HG03565 (cell line): Measurements from ENCODE around the gene CD164L2.
"Not testable (repeated sequence)": the region's sequence is repeated elsewhere in the genome, so short reads cannot be mapped to it uniquely, and the experiment has no call there.

Experiments
- ATAC-seq: cut with Tn5 transposase; IDR thresholded peaks from one replicate; pipeline ENCODE4 v1.9.1; 2021; ENCODE audit warnings: mild to moderate bottlenecking, moderate library complexity; ENCODE audit not compliant: unreplicated experiment

The CD164L2 gene

GRCh38 chr1:27405598-27406361, 22.6 kb upstream of the CD164L2 start:
- not testable (repeated sequence) for ATAC-seq

- ATAC-seq = no peak
These were observed 21.9 kb upstream of the CD164L2 start for GRCh38 chr1:27405074-27405473.

GRCh38 chr1:27403931-27404330, 20.8 kb upstream of the CD164L2 start:
- no peak for ATAC-seq

- no peak for ATAC-seq
These were observed 20.1 kb upstream of the CD164L2 start for GRCh38 chr1:27403065-27403726.

GRCh38 chr1:27402349-27402754, 19.2 kb upstream of the CD164L2 start:
- no peak for ATAC-seq

- no peak for ATAC-seq
These were observed 17.8 kb upstream of the CD164L2 start for GRCh38 chr1:27400963-27401341.

GRCh38 chr1:27400082-27400962, 17.2 kb upstream of the CD164L2 start:
- no peak for ATAC-seq

GRCh38 chr1:27399251-27400025, 16.3 kb upstream of the CD164L2 start:
- ATAC-seq = no peak

- ATAC-seq = no peak
These were observed 15.4 kb upstream of the CD164L2 start for GRCh38 chr1:27398405-27399149.

- no peak for ATAC-seq
These were observed 14.6 kb upstream of the CD164L2 start for GRCh38 chr1:27397749-27398148.

GRCh38 chr1:27397110-27397509, 14.0 kb upstream of the CD164L2 start:
- no peak for ATAC-seq

- peak; percentile 44 for ATAC-seq
These were observed 12.5 kb upstream of the CD164L2 start for GRCh38 chr1:27395441-27396195.

- no peak for ATAC-seq
These were observed 11.8 kb upstream of the CD164L2 start for GRCh38 chr1:27394925-27395324.

GRCh38 chr1:27394282-27394658, 11.1 kb upstream of the CD164L2 start:
- ATAC-seq = no peak

GRCh38 chr1:27393641-27394281, 10.6 kb upstream of the CD164L2 start:
- ATAC-seq = no peak

- ATAC-seq = no peak
These were observed 9.9 kb upstream of the CD164L2 start for GRCh38 chr1:27392778-27393635.

- ATAC-seq = peak; percentile 71
These were observed 9.1 kb upstream of the CD164L2 start, which contains the start of gene GPR3 for GRCh38 chr1:27392096-27392777. GPR3 (plus strand) TSS chr1:27392622; CDS start chr1:27393799, 1,177 bp downstream.
